Measurements from ENCODE around the gene POU2AF3.
A peak's percentile ranks its signal among the peaks of the same experiment; 100 is the strongest.

Gene POU2AF3

GRCh38 chr11:111349191-111349695 is 50.9 kb downstream of the POU2AF3 start:
- H3K9me3 Mint-ChIP-seq = no peaks in the 10 kb centered on the region
- peaks cover 8% of the 10 kb centered on the region for H3K27me3 Mint-ChIP-seq
- no peaks in the 10 kb centered on the region for H3K4me1 Mint-ChIP-seq (ENCODE audit: low read depth)
- H3K36me3 Mint-ChIP-seq (ENCODE audit: low read depth) = no peaks in the 10 kb centered on the region
- no peak overlapping the region for H3K27ac Mint-ChIP-seq
- no peak overlapping the region for H3K4me3 Mint-ChIP-seq

DNA sequence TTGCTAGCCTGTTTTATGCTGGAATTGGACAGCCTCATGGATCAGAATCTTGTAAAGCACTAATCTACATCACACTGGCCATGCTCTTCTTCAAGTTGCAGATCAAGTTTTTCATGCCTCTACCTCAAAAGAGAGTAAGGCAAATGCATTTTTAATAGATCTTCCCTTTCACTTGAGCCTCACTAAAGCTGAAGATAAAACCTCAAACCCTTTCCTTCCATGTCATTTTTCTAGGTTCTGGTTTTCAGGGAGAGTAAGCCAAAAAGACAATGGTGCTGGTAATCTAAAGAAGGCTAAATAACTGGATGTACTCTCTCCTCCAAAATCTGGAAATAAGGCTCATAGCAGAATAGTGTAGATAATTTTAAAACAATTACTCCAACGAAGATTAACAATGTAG is 52.5 kb downstream of the POU2AF3 start:
- Mint-ChIP-seq H3K36me3 (ENCODE audit: low read depth) (no peaks in the 10 kb centered on the region), H3K9me3 (no peaks in the 10 kb centered on the region), H3K27me3 (peaks cover 4% of the 10 kb centered on the region), H3K27ac (no peak overlapping the region), H3K4me1 (ENCODE audit: low read depth) (no peaks in the 10 kb centered on the region), H3K4me3 (no peak overlapping the region)

DNA sequence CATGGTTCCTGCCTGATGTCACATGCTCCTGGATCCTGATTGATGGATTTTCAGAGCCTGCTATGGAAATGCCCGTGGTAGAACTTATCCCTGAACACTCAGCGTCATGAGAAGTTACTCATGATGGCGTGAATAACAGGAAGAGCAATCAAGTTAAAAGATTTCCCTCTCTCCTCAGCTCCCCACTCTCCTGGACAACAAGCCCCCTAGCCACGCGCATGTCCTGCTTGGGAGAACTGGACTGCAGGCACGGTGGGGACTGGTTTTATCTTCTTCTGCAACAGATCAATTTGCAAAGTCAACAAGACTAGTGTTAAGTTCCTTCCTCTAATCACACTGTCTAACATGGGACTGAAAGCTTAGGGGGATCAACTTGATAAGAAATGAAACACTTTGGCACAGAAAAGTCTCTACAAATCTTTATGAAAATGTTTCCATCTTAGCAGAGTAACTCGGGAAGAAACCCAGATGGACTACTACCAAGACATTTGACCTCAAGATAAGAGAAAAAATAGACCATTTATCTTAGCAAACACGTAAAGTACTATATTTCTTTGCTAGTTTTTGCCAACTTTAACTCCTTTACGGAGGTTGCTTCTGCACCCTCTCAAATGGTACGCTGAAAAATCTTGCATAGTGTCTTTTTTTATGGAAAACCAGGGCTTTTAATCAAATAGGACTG is 53.2 kb downstream of the POU2AF3 start:
- Mint-ChIP-seq H3K4me1 (ENCODE audit: low read depth) (no peaks in the 10 kb centered on the region), H3K9me3 (no peaks in the 10 kb centered on the region), H3K4me3 (no peak overlapping the region), H3K27ac (no peak overlapping the region), H3K27me3 (peaks cover 4% of the 10 kb centered on the region), H3K36me3 (ENCODE audit: low read depth) (peaks cover under 1% of the 10 kb centered on the region)

DNA sequence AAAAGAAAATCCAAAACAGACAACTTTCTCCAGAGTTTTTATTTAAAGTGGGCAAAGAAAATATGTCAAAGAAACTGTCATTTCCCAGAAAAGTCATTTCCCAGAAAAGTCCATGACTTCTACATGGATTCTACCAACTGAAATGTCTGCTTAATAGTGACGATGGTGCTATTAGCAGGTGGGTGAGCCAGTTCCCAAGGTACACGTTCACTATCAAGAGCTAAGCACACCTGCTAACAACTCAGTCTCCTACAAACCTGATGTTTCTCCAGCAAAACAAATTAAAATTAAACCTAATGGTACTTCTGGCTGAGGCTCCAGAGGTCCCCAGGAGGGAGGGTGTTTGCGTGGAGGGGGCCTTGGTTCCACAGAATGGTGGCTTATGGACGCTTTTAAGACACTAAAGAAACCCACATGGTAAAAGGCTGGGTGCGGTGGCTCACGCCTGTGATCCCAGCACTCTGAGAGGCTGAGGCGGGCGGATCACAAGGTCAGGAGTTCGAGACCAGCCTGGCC is 53.9 kb downstream of the POU2AF3 start:
- Mint-ChIP-seq H3K36me3 (ENCODE audit: low read depth) (peaks cover 5% of the 10 kb centered on the region), H3K27ac (no peak overlapping the region), H3K4me1 (ENCODE audit: low read depth) (no peaks in the 10 kb centered on the region), H3K27me3 (peaks cover 4% of the 10 kb centered on the region), H3K9me3 (no peaks in the 10 kb centered on the region), H3K4me3 (no peak overlapping the region)

DNA sequence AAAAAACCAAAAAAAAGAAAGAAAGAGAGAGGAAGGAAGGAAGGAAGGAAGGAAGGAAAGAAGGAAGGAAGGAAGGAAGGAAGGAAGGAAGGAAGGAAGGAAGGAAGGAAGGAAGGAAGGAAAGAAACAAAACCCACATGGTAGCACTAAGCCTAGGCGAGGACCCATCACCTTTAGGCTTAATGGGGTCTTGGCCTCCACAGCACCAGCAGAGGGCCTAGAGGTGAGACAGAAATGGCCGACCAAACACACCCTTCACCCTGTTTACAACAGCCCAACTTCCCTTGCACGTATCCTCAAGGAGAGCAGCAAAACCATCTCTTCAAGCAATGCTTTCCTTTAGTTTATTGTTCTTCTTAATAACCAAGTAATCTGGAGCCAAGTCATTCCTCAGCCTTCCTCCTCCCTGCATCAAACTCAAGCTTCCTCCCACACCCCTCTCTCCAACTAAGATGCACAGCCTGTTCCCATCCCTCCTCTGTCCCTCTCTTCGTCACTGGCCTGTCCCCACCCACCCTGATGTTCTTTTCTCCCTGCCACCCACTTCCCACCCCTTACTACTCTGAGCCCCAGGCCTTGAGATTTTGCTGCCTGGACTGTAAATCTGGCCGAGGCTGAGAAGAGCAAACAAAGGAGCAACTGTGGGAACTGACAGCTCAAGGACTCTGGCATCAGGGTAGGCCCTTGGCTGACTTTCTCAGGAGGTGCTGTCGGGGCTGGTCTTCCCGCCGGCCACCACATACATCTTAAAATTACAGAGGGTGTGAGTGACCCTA is 54.8 kb downstream of the POU2AF3 start:
- Mint-ChIP-seq H3K4me3 (no peak overlapping the region), H3K9me3 (no peaks in the 10 kb centered on the region), H3K36me3 (ENCODE audit: low read depth) (peaks cover 5% of the 10 kb centered on the region), H3K4me1 (ENCODE audit: low read depth) (no peaks in the 10 kb centered on the region), H3K27me3 (peaks cover 4% of the 10 kb centered on the region), H3K27ac (peak overlapping the region; percentile 54)

- peaks cover 5% of the 10 kb centered on the region for H3K36me3 Mint-ChIP-seq (ENCODE audit: low read depth)
- no peaks in the 10 kb centered on the region for H3K4me1 Mint-ChIP-seq (ENCODE audit: low read depth)
- no peaks in the 10 kb centered on the region for H3K9me3 Mint-ChIP-seq
Observed at GRCh38 chr11:111353776-111354600, 55.6 kb downstream of the POU2AF3 start.

DNA sequence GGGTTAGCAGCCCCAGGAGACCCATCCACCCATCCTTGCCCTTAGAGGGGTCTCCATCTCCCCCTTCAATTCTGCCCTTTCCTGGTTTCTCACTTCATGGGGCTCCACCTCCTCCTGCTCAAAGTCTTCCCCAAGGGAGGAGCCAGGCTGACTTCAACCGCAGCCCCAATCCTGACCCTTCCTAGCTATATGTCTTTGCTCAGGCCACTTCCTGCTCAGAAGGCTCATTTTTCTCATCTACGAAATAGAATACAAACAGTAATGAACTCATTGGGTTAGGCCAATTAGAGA is 56.2 kb downstream of the POU2AF3 start:
- no peak overlapping the region for H3K27ac Mint-ChIP-seq
- H3K4me1 Mint-ChIP-seq (ENCODE audit: low read depth) = no peaks in the 10 kb centered on the region
- no peaks in the 10 kb centered on the region for H3K9me3 Mint-ChIP-seq
- no peak overlapping the region for H3K4me3 Mint-ChIP-seq
- peaks cover 5% of the 10 kb centered on the region for H3K36me3 Mint-ChIP-seq (ENCODE audit: low read depth)
- peaks cover 4% of the 10 kb centered on the region for H3K27me3 Mint-ChIP-seq

More at GRCh38 chr11:111353776-111354600, 55.6 kb downstream of the POU2AF3 start:
- Mint-ChIP-seq H3K27me3 (peaks cover 4% of the 10 kb centered on the region), H3K27ac (peak overlapping the region; percentile 32), H3K4me3 (no peak overlapping the region)

- Mint-ChIP-seq H3K36me3 (ENCODE audit: low read depth) (peaks cover 5% of the 10 kb centered on the region), H3K4me1 (ENCODE audit: low read depth) (no peaks in the 10 kb centered on the region), H3K9me3 (no peaks in the 10 kb centered on the region), H3K27me3 (peaks cover 4% of the 10 kb centered on the region), H3K27ac (no peak overlapping the region), H3K4me3 (no peak overlapping the region)
Observed at GRCh38 chr11:111355101-111355500, 56.8 kb downstream of the POU2AF3 start.

DNA sequence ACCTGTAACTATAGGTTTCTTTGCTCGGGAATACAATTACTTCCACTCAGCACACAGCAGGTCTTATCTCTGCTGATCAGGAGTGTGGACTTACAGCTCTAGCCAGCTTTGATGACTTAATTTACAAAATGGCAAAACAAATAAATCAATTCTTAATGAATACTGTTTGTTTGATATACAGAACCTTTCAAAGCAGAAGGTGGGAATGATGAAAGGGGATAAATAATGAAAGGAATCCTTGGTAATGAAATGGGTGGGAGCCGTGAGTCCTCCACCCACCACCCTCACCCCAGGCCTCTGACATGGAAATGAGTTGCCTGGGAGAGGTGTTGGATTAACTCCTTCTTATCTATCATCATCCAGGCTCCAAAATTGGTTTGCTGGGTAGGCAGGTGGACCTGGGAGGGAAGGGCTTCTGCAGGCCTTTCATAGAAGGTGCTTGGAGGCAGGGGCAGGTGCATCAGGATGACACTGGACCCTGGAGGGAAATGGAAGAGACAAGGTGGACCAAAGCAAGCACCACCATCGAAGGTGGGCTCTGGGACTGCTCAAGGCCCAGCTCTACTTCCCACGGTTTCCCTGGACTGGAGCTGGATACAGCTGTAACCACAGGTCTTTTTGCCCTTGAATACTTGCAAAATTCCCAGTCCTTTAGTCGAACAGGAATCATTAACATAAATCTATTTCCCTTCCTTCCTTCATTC is 57.8 kb downstream of the POU2AF3 start:
- H3K36me3 Mint-ChIP-seq (ENCODE audit: low read depth) = peaks cover 5% of the 10 kb centered on the region
- H3K4me1 Mint-ChIP-seq (ENCODE audit: low read depth) = peaks cover 6% of the 10 kb centered on the region
- H3K4me3 Mint-ChIP-seq = no peak overlapping the region
- no peak overlapping the region for H3K27ac Mint-ChIP-seq
- no peaks in the 10 kb centered on the region for H3K27me3 Mint-ChIP-seq
- no peaks in the 10 kb centered on the region for H3K9me3 Mint-ChIP-seq

DNA sequence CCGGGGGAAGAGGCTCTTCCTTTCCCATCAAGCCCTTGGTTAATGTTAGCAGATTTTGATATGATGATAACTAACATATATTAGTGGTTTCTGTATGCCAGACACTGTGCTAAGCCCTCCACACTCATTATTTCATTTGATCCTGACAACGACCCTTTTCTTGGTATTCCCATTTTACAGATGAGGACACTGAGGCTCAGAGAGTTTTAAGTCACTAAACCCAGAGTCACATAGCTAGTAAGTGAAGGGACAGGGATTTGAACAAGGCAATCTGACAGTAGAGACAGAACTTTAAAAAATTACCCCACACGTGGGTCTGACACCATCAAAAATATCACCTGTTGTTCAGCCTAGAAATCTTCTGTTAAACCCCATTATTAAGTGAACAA is 58.3 kb downstream of the POU2AF3 start:
- Mint-ChIP-seq H3K4me3 (no peak overlapping the region), H3K4me1 (ENCODE audit: low read depth) (peaks cover 12% of the 10 kb centered on the region), H3K27ac (no peak overlapping the region), H3K27me3 (no peaks in the 10 kb centered on the region), H3K9me3 (no peaks in the 10 kb centered on the region), H3K36me3 (ENCODE audit: low read depth) (peaks cover 9% of the 10 kb centered on the region)

DNA sequence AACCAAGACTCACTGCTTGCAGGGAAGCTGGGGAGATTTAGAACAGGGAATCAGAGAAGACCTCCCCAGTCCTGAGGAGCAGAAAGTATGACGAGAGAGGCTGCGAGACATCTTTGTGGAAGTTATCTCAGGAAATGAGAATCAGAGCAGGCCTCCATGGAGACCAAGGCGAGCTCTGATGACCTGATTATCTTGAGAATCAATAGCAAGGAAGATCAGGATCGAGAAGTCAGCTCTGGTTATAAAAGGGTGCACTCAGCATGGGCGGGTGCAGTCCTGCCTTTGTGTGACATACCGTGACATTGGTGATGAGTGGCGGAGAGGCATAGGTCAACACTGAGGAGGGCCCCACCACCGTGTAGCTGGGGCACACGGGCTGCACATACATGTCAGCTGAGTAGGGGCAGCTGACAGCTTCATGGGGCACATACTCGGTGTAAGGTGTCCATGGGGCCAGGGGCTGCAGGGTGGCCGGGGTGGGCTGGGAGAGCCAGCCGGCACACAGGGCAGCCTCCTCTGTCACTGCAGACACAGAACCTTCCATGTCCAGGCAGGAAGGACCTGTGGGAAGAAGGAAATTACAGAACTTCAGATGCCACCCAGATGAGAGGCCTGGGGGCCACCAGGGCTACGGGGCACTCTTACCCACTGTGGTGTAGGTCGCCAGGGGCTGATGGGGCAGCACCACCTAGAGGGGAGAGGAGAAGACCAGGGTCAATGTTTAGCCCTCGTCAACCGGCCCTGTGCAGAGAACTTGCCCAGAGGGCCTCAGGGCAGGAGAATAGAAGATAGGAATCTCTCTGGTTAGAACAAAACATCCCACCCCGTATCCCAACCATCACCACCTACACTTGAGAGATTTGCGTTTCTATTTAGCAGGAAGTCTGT is 59.0 kb downstream of the POU2AF3 start:
- Mint-ChIP-seq H3K4me3 (no peak overlapping the region), H3K27ac (no peak overlapping the region), H3K9me3 (no peaks in the 10 kb centered on the region), H3K27me3 (no peaks in the 10 kb centered on the region), H3K4me1 (ENCODE audit: low read depth) (peaks cover 19% of the 10 kb centered on the region), H3K36me3 (ENCODE audit: low read depth) (peaks cover 12% of the 10 kb centered on the region)

All from stimulated activated naive CD8-positive, alpha-beta T cell treated with anti-CD3 and anti-CD28 coated beads, Interleukin-15, Interleukin-2, amounts not matched to agents 100 ng/mL and 50 ng/mL, for 24 hours (primary cell).